GM10248 (cell line): ENCODE data around the gene CCT7.

Experiments
- CTCF ChIA-PET: fragments of 300-600 bp; sonication (Branson Sonifier 250); formaldehyde crosslinking; extraction: SDS; loops from one replicate; lab custom pipeline; 2021; ENCODE audit warnings: antibody characterized with exemption; lab: Yijun Ruan, JAX
- POLR2A ChIA-PET: fragments of 350-650 bp; sonication (Branson Sonifier 250); formaldehyde crosslinking; extraction: SDS; loops from one replicate; lab custom pipeline; 2020; ENCODE audit warnings: antibody characterized with exemption; lab: Yijun Ruan, JAX
- DNase-seq: peaks from one replicate; pipeline ENCODE4 v3.0.0; 2012; ENCODE audit errors: extremely low spot score
- TF ChIP-seq, protein P1 (sequence below): IDR thresholded peaks from 2 replicates; pipeline ENCODE4 v1.5.1; 2012; ENCODE audit warnings: mild to moderate bottlenecking, low read depth; ENCODE audit errors: extremely low read depth, missing control alignments, control extremely low read depth

The CCT7 gene

DNA sequence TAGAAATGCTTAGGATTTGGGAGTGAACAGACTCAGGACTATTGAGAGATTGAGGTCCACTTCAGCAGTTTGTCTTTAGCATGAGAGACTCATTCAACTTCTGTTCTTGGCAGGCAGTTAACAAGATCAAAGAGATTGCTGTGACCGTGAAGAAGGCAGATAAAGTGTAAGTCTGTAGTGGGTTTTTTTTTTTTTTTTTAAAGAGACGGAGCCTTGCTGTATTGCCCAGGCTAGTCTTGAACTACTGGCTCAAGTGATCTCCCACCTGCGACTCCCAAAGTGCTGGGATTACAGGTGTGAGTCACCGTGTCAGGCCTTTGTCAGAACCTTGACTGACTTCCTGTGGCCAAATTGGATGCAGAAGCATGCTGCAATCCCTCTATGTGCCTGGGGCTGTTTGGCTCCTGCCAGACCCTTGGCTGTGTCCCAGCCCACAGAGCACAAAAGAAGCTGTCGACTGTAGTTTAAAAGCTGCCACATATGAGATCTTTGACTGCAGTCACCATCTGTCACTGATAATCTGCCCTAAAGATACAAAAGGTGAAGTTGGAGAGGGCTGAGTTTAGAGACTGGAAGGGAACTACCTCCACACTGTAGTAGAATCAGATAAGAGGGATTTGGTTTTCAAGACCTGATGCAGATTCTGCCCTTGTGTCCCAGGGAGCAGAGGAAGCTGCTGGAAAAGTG lies 9.9 kb downstream of the CCT7 start:
- DNase-seq, result no peak
- CTCF ChIA-PET, result interaction anchor here (1.2 to 3.7 kb wide), 3 partner anchors 10 to 67 kb away, joined by 3 to 19 read pairs (median 8); partner anchors contain the start of genes CCT7 and PRADC1
- POLR2A ChIA-PET, result interaction anchor here (1.0 kb wide), 1 partner anchor 11 kb away, joined by 3 read pairs; no protein-coding TSS in a partner anchor
- TF ChIP-seq, protein P1, sequence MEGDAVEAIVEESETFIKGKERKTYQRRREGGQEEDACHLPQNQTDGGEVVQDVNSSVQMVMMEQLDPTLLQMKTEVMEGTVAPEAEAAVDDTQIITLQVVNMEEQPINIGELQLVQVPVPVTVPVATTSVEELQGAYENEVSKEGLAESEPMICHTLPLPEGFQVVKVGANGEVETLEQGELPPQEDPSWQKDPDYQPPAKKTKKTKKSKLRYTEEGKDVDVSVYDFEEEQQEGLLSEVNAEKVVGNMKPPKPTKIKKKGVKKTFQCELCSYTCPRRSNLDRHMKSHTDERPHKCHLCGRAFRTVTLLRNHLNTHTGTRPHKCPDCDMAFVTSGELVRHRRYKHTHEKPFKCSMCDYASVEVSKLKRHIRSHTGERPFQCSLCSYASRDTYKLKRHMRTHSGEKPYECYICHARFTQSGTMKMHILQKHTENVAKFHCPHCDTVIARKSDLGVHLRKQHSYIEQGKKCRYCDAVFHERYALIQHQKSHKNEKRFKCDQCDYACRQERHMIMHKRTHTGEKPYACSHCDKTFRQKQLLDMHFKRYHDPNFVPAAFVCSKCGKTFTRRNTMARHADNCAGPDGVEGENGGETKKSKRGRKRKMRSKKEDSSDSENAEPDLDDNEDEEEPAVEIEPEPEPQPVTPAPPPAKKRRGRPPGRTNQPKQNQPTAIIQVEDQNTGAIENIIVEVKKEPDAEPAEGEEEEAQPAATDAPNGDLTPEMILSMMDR, result no peak

DNA sequence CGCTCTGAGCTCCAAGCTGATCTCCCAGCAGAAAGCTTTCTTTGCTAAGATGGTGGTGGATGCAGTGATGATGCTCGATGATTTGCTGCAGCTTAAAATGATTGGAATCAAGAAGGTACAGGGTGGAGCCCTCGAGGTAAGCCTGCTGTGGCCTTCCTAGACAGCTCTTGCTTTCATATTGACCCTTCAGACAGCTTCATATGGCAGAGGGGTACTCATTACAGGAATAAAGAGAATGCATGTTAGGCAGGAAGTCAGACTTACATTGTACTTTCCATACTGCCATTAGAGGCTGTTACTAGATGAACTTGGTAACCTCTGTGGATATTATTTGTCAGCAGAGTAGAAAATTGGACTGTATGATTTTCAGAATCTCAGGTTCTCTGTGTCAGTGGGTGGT lies 10.5 kb downstream of the CCT7 start:
- CTCF ChIA-PET, result interaction anchor here (1.3 to 3.7 kb wide), 4 partner anchors 8 to 68 kb away, joined by 3 to 19 read pairs (median 6); partner anchors contain the start of genes CCT7 and PRADC1
- no peak for DNase-seq

DNA sequence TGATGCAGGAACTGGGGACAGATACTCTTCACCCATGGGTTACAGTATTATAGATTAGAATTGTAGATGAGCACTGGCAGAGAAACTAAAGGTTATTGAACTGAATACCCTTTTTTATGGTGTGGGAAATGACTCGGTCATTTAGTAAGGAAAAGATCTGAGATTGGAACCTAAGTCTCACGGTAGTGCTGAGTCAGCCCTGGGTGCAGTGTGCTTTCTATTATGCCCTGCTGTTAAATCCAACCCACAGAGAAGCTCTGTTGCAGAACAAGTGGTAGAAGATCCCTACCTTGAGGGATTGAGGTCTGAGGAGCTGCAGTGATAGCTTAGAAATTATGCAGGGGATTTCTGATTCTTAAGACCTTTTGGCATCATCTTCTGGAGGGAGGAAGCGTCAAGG lies 12.7 kb downstream of the CCT7 start:
- ChIA-PET POLR2A (no interaction called here), CTCF (interaction anchor here (1.0 to 1.7 kb wide), 5 partner anchors 10 to 34 kb away, joined by 3 to 7 read pairs (median 4); no protein-coding TSS in a partner anchor)
- DNase-seq, result no peak
- TF ChIP-seq, protein P1, result no peak

More for the DNA sequence above, 10.5 kb downstream of the CCT7 start:
- TF ChIP-seq, protein P1, result no peak
- POLR2A ChIA-PET, result interaction anchor here (1.0 kb wide), 1 partner anchor 10 kb away, joined by 3 read pairs; no protein-coding TSS in a partner anchor

DNA sequence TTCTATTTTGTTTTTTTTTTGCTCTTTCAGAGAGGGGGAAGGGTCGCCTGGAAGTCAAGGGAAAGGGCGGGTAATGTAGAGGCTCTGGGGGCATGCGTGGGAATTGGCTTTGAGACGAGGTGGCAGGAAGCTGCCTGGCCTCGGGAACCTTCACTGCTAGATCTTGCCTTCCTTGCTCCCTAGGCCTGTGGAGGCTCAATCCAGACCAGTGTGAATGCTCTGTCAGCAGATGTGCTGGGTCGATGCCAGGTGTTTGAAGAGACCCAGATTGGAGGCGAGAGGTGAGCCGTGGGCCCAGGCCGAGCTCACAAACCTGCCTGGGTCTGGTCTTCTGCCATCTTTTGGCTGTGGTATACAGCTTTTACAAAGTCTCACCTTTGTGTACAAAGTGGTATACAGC lies 15.5 kb downstream of the CCT7 start:
- ChIA-PET POLR2A (no interaction called here), CTCF (interaction anchor here (0.7 to 1.5 kb wide), 2 partner anchors 12 to 19 kb away, joined by 4 to 6 read pairs; no protein-coding TSS in a partner anchor)
- no peak for DNase-seq
- TF ChIP-seq, protein P1, result no peak

DNA sequence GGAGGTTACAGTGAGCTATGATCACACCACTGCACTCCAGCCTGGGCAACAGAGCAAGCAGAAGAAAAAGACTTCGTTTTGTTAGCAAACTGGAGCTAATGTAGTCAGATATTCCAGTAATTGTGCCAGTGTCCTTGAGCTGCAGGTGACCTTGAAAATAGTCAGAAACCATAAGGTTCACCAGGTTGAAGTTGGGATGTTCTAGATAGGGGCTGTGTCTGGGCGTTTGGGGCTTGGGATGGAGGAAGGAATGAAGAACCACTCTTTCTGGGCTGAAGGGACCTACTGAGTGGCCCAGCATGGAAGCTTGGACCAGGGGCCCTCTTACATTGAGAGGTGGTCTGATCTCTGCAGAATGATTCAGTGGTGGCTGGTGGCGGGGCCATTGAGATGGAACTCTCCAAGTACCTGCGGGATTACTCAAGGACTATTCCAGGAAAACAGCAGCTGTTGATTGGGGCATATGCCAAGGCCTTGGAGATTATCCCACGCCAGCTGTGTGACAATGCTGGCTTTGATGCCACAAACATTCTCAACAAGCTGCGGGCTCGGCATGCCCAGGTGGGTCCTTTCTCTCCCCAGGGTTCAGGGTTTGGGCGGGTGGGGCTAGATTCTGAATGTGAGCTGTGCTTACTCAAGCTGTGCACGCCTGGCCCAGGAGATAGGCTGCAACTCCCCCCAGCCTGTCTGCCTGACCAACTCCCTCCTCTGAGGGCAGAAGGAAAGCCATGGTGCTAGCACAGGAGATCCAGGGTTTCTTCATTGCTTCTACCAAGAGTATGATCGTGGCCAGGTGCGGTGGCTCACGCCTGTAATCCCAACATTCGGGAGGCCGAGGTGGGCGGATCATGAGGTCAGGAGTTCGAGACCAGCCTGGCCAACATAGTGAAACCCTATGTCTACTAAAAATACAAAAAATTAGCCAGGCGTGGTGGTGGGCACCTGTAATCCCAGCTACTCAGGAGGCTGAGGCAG lies 17.1 kb downstream of the CCT7 start:
- no peak for DNase-seq
- TF ChIP-seq, protein P1, result no peak
- POLR2A ChIA-PET, result interaction anchor here (0.8 kb wide), 1 partner anchor 17 kb away, joined by 4 read pairs; the partner anchor contains the start of gene CCT7
- CTCF ChIA-PET, result interaction anchor here (1.2 to 1.5 kb wide), 3 partner anchors 14 to 39 kb away, joined by 3 to 6 read pairs (median 3); no protein-coding TSS in a partner anchor
